Pons (tissue), 1 donor: ENCODE measurements around the gene USP6.
"Not testable (repeated sequence)": the region's sequence is repeated elsewhere in the genome, so short reads cannot be mapped to it uniquely, and the experiment has no call there.

Experiments used
- DNase-seq: peaks from one replicate; pipeline ENCODE4 v3.0.0-alpha.2; 2016; ENCODE audit warnings: low spot score

The USP6 gene

GRCh38 chr17:5115673-5116651 is at the start of gene USP6:
USP6 (plus strand) TSS chr17:5116032; CDS start chr17:5130368, 14,336 bp downstream.
- no peak for DNase-seq

GRCh38 chr17:5068236-5068635 is 47.6 kb upstream of the USP6 start:
- no peak for DNase-seq

GRCh38 chr17:5069724-5070123 is 46.1 kb upstream of the USP6 start:
- DNase-seq: no peak

GRCh38 chr17:5075472-5075871 is 40.4 kb upstream of the USP6 start:
- DNase-seq: not testable (repeated sequence)

GRCh38 chr17:5077275-5077674 is 38.6 kb upstream of the USP6 start:
- DNase-seq: not testable (repeated sequence)

GRCh38 chr17:5077781-5078105 is 38.1 kb upstream of the USP6 start:
- no peak for DNase-seq

GRCh38 chr17:5078106-5079028 is 37.5 kb upstream of the USP6 start, which contains the start of gene ZFP3:
ZFP3 (plus strand) TSS chr17:5078467; CDS start chr17:5091505, 13,038 bp downstream.
- DNase-seq: peak; percentile 68

- DNase-seq: no peak
Measured at GRCh38 chr17:5080591-5080990, 35.2 kb upstream of the USP6 start.

GRCh38 chr17:5092218-5093010 is 23.4 kb upstream of the USP6 start:
- no peak for DNase-seq

GRCh38 chr17:5096731-5097100 is 19.1 kb upstream of the USP6 start:
- DNase-seq: no peak

GRCh38 chr17:5097101-5097834 is 18.6 kb upstream of the USP6 start:
- no peak for DNase-seq

- no peak for DNase-seq
Measured at GRCh38 chr17:5099271-5099670, 16.6 kb upstream of the USP6 start.

- DNase-seq: no peak
Measured at GRCh38 chr17:5100832-5101231, 15.0 kb upstream of the USP6 start.

GRCh38 chr17:5110816-5111215 is 5.0 kb upstream of the USP6 start:
- no peak for DNase-seq

GRCh38 chr17:5111402-5112204 is 4.2 kb upstream of the USP6 start, which contains the start of gene ZNF232:
ZNF232 (minus strand) TSS chr17:5111878; CDS start chr17:5111822, 56 bp downstream.
- DNase-seq: peak; percentile 87

- no peak for DNase-seq
Measured at GRCh38 chr17:5118219-5118618, 2.4 kb downstream of the USP6 start.

GRCh38 chr17:5120036-5120435 is 4.2 kb downstream of the USP6 start:
- no peak for DNase-seq

- DNase-seq: not testable (repeated sequence)
Measured at GRCh38 chr17:5120436-5121185, 4.8 kb downstream of the USP6 start.

- DNase-seq: no peak
Measured at GRCh38 chr17:5121186-5121841, 5.5 kb downstream of the USP6 start.
